Neuronal stem cell (in vitro differentiated cells): ENCODE data around the gene RABGGTB.
"Not testable (repeated sequence)": the region's sequence is repeated elsewhere in the genome, so short reads cannot be mapped to it uniquely, and the experiment has no call there.

ENCODE experiments used
- DNase-seq: peaks from one replicate; pipeline ENCODE4 v3.0.0-alpha.2; 2013; ENCODE audit warnings: low spot score
- H2AFZ ChIP-seq: one replicate; pipeline ENCODE4 v1.6.1; 2013; ENCODE audit warnings: mild to moderate bottlenecking, low read length, inconsistent platforms
- H2AK5ac ChIP-seq: 2 replicates; pipeline ENCODE4 v1.6.1; 2013; ENCODE audit warnings: low read depth, mild to moderate bottlenecking, inconsistent platforms, low read length, moderate library complexity, mixed read lengths
- H2BK120ac ChIP-seq: 2 replicates; pipeline ENCODE4 v1.6.1; 2013; ENCODE audit warnings: low read depth, mild to moderate bottlenecking, inconsistent platforms, low read length, moderate library complexity, mixed read lengths
- H2BK12ac ChIP-seq: one replicate; pipeline ENCODE4 v1.6.1; 2013; ENCODE audit warnings: low read length, inconsistent platforms
- H2BK15ac ChIP-seq: 2 replicates; pipeline ENCODE4 v1.6.1; 2013; ENCODE audit warnings: mild to moderate bottlenecking, low read length, inconsistent platforms, mixed read lengths
- H2BK5ac ChIP-seq: one replicate; pipeline ENCODE4 v1.6.1; 2013; ENCODE audit warnings: inconsistent platforms, mild to moderate bottlenecking, low read length, moderate library complexity
- H3K14ac ChIP-seq: one replicate; pipeline ENCODE4 v1.6.1; 2013; ENCODE audit warnings: low read length, inconsistent platforms
- H3K18ac ChIP-seq: 2 replicates; pipeline ENCODE4 v1.6.1; 2013; ENCODE audit warnings: low read length, inconsistent platforms
- H3K23ac ChIP-seq: 2 replicates; pipeline ENCODE4 v1.6.1; 2013; ENCODE audit warnings: low read depth, mild to moderate bottlenecking, mixed read lengths, low read length, inconsistent platforms; ENCODE audit not compliant: poor library complexity
- H3K27ac ChIP-seq: replicated peaks from 3 replicates; pipeline ENCODE4 v1.5.1; 2013; ENCODE audit warnings: low read length, inconsistent platforms
- H3K27me3 ChIP-seq, 3 experiments: 2 replicates each; pipeline ENCODE4 v1.6.1; 2013; ENCODE audit warnings: low read length in 3 of 3, mild to moderate bottlenecking in 2 of 3, inconsistent platforms in 1 of 3, low read depth in 1 of 3, mixed read lengths in 1 of 3, moderate library complexity in 1 of 3; ENCODE audit not compliant: control insufficient read depth in 3 of 3, insufficient read depth in 3 of 3
- H3K36me3 ChIP-seq, 2 donors: replicated peaks in 1 of 2; 2 replicates each; pipeline ENCODE4 v1.6.1; 2013; ENCODE audit warnings: low read length in 2 of 2; ENCODE audit not compliant: control insufficient read depth in 2 of 2, insufficient read depth in 2 of 2
- H3K4ac ChIP-seq: 2 replicates; pipeline ENCODE4 v1.6.1; 2013; ENCODE audit warnings: inconsistent platforms, mild to moderate bottlenecking, low read length, moderate library complexity
- H3K4me1 ChIP-seq, 2 donors: 1 replicate in 1 of 2; 2 replicates in 1 of 2; pipeline ENCODE4 v1.6.1; 2013; ENCODE audit warnings: low read length in 2 of 2, low read depth in 1 of 2; ENCODE audit not compliant: control insufficient read depth in 2 of 2, insufficient read depth in 1 of 2
- H3K4me2 ChIP-seq: one replicate; pipeline ENCODE4 v1.6.1; 2013; ENCODE audit warnings: mild to moderate bottlenecking, low read length, inconsistent platforms; ENCODE audit not compliant: insufficient read depth, poor library complexity, severe bottlenecking
- H3K4me3 ChIP-seq, 2 donors: 2 replicates each; pipeline ENCODE4 v1.5.1; 2013; ENCODE audit warnings: low read length in 2 of 2, mild to moderate bottlenecking in 2 of 2, inconsistent platforms in 1 of 2, moderate library complexity in 1 of 2
- H3K79me1 ChIP-seq: one replicate; pipeline ENCODE4 v1.6.1; 2013; ENCODE audit warnings: low read depth, mild to moderate bottlenecking, inconsistent platforms, low read length, moderate library complexity
- H3K9ac ChIP-seq: one replicate; pipeline ENCODE4 v1.6.1; 2013; ENCODE audit warnings: mild to moderate bottlenecking, low read depth, low read length, inconsistent platforms; ENCODE audit not compliant: poor library complexity
- H3K9me3 ChIP-seq, 2 donors: replicated peaks in 1 of 2; 2 replicates each; pipeline versions ENCODE3 to v1.6.1; 2013; ENCODE audit warnings: low read length in 2 of 2, mild to moderate bottlenecking in 2 of 2, inconsistent platforms in 1 of 2, low read depth in 1 of 2, mixed read lengths in 1 of 2, moderate library complexity in 1 of 2; ENCODE audit not compliant: control insufficient read depth in 2 of 2, insufficient read depth in 1 of 2
- H4K8ac ChIP-seq: one replicate; pipeline ENCODE4 v1.6.1; 2013; ENCODE audit warnings: low read depth, mild to moderate bottlenecking, inconsistent platforms, low read length, moderate library complexity
- H4K91ac ChIP-seq: one replicate; pipeline ENCODE4 v1.6.1; 2013; ENCODE audit warnings: low read length, low read depth, mild to moderate bottlenecking, inconsistent platforms; ENCODE audit not compliant: poor library complexity
- WGBS, 2 donors: extraction: QIAGEN DNeasy Blood & Tissue Kit; methylation state at CpG; one replicate each; pipeline ENCODE4 v1.1.7; 2013; ENCODE audit warnings: missing lambda C conversion rate in 2 of 2, mixed read lengths in 1 of 2; ENCODE audit not compliant: insufficient read length in 2 of 2, insufficient replicate concordance in 1 of 2; ENCODE audit errors: extremely low coverage in 2 of 2; 5-methylcytosine and 5-hydroxymethylcytosine counted together

The RABGGTB gene

DNA sequence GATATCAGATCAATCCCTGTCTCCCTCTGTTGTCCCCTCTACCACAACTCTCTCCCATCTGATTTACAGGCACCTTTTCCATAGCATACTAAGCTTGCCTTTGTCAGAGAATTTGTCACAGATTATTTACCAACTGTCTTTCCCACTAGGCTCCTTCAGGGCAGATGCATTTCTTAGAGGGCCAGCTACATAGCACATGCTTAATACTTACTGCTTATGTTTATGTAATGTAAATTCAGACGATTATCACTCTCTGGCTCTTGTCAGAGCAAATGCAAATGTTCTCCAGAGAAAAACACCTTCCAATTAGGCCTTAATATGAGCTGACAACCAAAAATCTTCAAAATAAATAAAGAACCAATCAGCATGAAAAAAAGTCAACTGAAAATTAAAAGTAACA, 15.3 kb upstream of the RABGGTB start:
- Histone ChIP-seq H3K9ac (no peak overlapping the region), H3K4me2 (no peak overlapping the region), H3K4me3 (no peak overlapping the region), H3K18ac (no peak overlapping the region), H3K27ac (no peak overlapping the region), H3K4me1 (no peaks in the 10 kb centered on the region), H3K4ac (no peak overlapping the region), H2BK12ac (no peak overlapping the region), H2BK5ac (no peak overlapping the region), H3K36me3 (no peaks in the 10 kb centered on the region), H2AFZ (no peak overlapping the region), H4K8ac (no peak overlapping the region), H2BK120ac (no peak overlapping the region), H4K91ac (no peak overlapping the region), H3K27me3 (no peaks in the 10 kb centered on the region), H3K79me1 (no peaks in the 10 kb centered on the region), H3K14ac (no peak overlapping the region), H2AK5ac (no peak overlapping the region), H3K23ac (no peak overlapping the region), H2BK15ac (no peak overlapping the region), H3K9me3 (no peaks in the 10 kb centered on the region)
- no peak for DNase-seq
- no CpG with 5 or more reads among the region's 1 CpG for WGBS, 2 donors

GRCh38 chr1:75771978-75772377, 14.1 kb upstream of the RABGGTB start:
- Histone ChIP-seq H2BK5ac (no peak overlapping the region), H3K27ac (no peak overlapping the region), H3K4me2 (no peak overlapping the region), H3K14ac (no peak overlapping the region), H3K18ac (no peak overlapping the region), H3K79me1 (no peaks in the 10 kb centered on the region), H4K8ac (no peak overlapping the region), H3K9me3 (peaks cover 0 to 5% of the 10 kb centered on the region in 2 donors), H4K91ac (no peak overlapping the region), H2BK120ac (no peak overlapping the region), H3K27me3 (no peaks in the 10 kb centered on the region), H2AK5ac (no peak overlapping the region), H2BK12ac (no peak overlapping the region), H3K9ac (no peak overlapping the region), H3K23ac (no peak overlapping the region), H3K4ac (no peak overlapping the region), H3K36me3 (no peaks in the 10 kb centered on the region), H2BK15ac (no peak overlapping the region), H3K4me3 (no peak overlapping the region), H3K4me1 (no peaks in the 10 kb centered on the region), H2AFZ (no peak overlapping the region)
- no CpG with 5 or more reads among the region's 3 CpGs for WGBS, 2 donors
- DNase-seq: no peak

- H3K4me1 ChIP-seq, H3K27ac ChIP-seq, H2BK12ac ChIP-seq, H2BK15ac ChIP-seq, H4K8ac ChIP-seq, H3K36me3 ChIP-seq, H3K79me1 ChIP-seq, H3K9ac ChIP-seq, H2AK5ac ChIP-seq, H4K91ac ChIP-seq, H2BK5ac ChIP-seq, H3K4ac ChIP-seq, H3K23ac ChIP-seq, H3K18ac ChIP-seq, DNase-seq, H2AFZ ChIP-seq, H3K27me3 ChIP-seq, H3K4me2 ChIP-seq, H2BK120ac ChIP-seq: not testable (repeated sequence)
- peak overlapping the region; percentile 31 for H3K14ac ChIP-seq
- peak overlapping the region in 1 of 2 donors; percentile 58 for H3K4me3 ChIP-seq
- no CpG with 5 or more reads among the region's 4 CpGs for WGBS, 2 donors
- peaks cover 0 to 16% of the 10 kb centered on the region in 2 donors for H3K9me3 ChIP-seq
Observed at GRCh38 chr1:75777812-75778211, 8.2 kb upstream of the RABGGTB start.

DNA sequence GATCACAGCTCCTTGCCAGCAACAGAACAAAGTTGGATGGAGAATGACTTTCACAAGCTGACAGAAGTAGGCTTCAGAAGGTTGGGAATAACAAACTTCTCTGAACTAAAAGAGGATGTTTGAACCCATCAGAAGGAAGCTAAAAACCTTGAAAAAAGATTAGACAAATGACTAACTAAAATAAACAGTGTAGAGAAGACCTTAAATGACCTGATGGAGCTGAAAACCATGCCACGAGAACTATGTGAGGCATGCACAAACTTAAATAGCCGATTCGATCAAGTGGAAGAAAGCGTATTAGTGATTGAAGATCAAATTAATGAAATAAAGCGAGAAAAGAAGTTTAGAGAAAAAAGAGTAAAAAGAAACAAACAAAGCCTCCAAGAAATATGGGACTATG, 7.4 kb upstream of the RABGGTB start:
- H4K91ac ChIP-seq, H3K36me3 ChIP-seq, DNase-seq, H3K9ac ChIP-seq, H2BK15ac ChIP-seq, H4K8ac ChIP-seq, H2BK12ac ChIP-seq, H2BK5ac ChIP-seq, H2AK5ac ChIP-seq, H3K14ac ChIP-seq, H3K27me3 ChIP-seq, H3K79me1 ChIP-seq, H3K4ac ChIP-seq, H3K4me2 ChIP-seq, H3K23ac ChIP-seq, H3K27ac ChIP-seq, H2BK120ac ChIP-seq, H2AFZ ChIP-seq, H3K4me1 ChIP-seq, H3K4me3 ChIP-seq, H3K18ac ChIP-seq: not testable (repeated sequence)
- WGBS, 2 donors: 100% methylated on average over 2 of the region's 5 CpGs; no CpG with 5 or more reads in 1 of the 2 donors
- H3K9me3 ChIP-seq: peaks cover 0 to 16% of the 10 kb centered on the region in 2 donors
